NCI-H510A (cell line): ENCODE results near the gene FGF18.
"Not testable (repeated sequence)": the region's sequence is repeated elsewhere in the genome, so short reads cannot be mapped to it uniquely, and the experiment has no call there.

Experiments used
- DNase-seq: peaks from one replicate; lab custom pipeline; 2025; lab: John Stamatoyannopoulos, UW

Gene FGF18

DNA sequence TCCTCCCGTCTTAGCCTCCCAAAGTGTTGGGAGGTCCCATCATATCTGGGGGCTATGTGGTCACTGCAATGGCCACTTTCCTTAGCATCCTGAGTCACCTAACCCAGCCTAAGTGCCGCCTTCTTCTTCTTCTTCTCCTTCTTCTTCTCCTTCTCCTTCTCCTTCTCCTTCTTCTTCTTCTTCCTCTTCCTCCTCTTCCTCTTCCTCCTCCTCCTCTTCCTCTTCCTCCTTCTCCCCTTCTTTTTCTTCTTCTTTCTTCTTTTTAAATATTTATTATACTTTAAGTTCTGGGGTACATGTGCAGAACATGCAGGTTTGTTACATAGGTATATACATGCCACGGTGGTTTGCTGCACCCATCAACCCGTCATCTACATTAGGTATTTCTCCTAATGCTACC is 78.0 kb downstream of the FGF18 start:
- DNase-seq: not testable (repeated sequence)

DNA sequence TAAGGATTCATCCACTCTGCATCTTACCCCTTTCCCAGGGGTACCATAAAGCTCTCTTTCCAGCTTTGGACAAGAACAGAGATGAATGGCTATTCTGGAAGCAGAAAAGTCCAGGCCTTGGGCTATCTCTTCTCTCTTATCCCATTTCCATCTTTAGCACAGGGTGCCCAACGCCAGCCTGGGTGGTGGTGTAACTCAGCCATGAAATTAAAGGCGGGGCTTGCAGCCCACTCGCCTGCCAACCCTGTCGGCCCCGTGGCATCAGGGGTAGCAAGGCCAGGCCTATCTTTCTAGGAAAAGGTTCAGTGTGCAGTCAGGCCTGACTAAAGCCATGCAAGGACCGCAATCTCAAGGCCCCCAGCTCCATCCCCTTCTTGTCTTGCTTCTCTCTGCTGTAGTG is 78.7 kb downstream of the FGF18 start:
- no peak for DNase-seq

DNA sequence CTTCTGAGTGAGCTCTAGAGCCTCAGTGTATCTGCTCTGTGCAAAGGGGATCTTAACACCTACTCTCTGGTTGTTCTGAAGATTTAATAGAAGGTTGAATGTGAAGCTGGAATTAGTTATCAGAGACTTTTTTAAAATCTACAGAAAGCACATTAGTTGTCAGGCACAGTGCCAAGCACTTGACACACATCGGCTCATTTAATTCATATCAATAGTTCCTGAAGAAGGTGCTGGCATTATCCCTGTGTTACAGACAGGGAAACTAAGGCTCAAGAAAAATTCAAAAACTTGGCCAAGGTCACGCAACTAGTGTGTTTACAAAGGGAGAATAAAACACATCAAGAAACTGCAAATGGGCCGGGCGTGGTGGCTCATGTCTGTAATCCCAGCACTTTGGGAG is 80.2 kb downstream of the FGF18 start:
- DNase-seq: no peak

DNA sequence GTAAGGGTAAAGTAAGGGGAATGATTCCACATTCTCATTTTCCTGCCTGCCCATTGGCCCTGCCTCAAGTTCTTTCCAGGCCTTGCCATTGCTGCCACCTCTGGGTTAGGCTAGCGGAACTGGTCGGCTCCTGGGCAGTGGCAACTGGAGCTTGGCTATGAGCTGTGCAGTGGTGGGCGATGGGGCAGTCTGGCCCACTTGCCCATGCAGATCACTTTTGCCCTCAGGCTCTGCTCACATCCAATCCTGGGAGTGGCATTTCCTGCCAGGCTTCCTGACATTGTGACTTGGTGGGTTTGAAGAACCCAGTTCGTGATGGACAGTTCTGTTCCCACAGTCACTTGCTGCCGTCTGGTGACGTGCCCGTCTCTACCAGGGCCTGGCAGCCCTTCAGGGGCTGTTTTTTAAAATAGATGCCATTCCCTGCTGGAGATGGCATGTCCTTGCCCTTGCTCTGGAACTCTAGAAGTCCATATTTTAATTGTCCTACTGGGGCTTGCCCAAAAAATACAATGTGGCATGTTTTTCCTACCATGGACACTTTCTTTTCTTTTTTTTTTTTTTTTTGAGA is 86.1 kb downstream of the FGF18 start:
- no peak for DNase-seq

DNA sequence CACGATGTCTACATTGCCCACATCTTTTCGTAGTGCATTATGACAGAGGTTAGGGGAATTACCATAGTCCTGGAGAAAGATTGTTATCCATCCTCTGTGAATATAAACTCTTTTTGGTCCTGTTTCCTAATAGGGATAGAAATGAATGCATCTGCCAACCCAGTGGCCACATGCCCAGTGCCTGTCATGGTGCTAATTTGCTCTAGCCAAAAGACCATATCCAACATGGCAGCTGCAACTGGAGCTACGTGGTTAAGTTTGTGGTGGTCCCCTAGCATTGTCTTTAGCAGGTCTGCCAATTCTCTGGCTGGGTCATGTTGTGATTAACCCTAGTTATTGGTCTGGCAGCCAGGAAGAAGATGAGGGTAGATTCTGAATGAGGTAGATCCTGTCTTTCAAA is 87.5 kb downstream of the FGF18 start:
- DNase-seq: no peak
